ENCODE data around the gene LRCH3. TPM values are rescaled to one million over a fixed set of nuclear protein-coding genes. Genes with fewer than 3 reads are reported as not detected.

LRCH3 gene
- total RNA-seq, 1 experiment from 2014 or later: 56.4 TPM

DNA sequence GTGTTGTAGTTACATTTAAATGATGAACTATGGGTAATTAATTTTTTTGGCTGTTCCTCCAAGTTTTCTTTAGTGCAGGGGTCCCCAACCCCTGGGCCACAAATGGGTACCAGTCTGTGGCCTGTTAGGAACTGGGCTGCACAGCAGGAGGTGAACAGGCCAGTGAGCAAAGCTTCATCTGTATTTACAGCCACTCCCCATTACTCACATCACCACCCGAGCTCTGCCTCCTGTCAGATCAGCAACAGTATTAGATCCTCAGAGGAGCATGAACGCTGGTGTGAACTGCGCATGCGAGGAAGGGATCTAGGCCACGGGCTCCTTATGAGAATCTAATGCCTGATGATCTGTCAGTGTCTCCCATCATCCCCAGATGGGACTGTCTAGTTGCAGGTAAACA lies 83.0 kb downstream of the LRCH3 start:
- Histone ChIP-seq H2AK5ac (ENCODE audit: insufficient read length, low read length) (no peak overlapping the region), H3K4ac (ENCODE audit: low read depth, low read length) (no peak overlapping the region), H3T11ph (ENCODE audit: low read length) (no peak overlapping the region), H3K4me1 (ENCODE audit: insufficient read depth, low read length) (no peaks in the 10 kb centered on the region), H3K9me3 (ENCODE audit: control insufficient read depth, low read depth, low read length) (no peaks in the 10 kb centered on the region), H3K79me1 (ENCODE audit: insufficient read depth, low read depth, low read length, poor library complexity, severe bottlenecking) (no peaks in the 10 kb centered on the region), H3K79me2 (ENCODE audit: insufficient read depth, low read length) (no peaks in the 10 kb centered on the region), H3K27me3 (ENCODE audit: insufficient read depth, low read length) (no peaks in the 10 kb centered on the region; the same call in 1 of the 2 replicates), H2BK12ac (ENCODE audit: insufficient read length, low read depth, low read length) (no peak overlapping the region), H4K20me1 (ENCODE audit: control insufficient read depth, insufficient read depth, insufficient read length) (no peaks in the 10 kb centered on the region), H3K23me2 (ENCODE audit: insufficient read length, low read depth, low read length, poor library complexity, severe bottlenecking) (no peaks in the 10 kb centered on the region), H3K14ac (ENCODE audit: insufficient read depth, low read length) (no peak overlapping the region), H4K5ac (ENCODE audit: insufficient read length, low read depth, low read length) (no peak overlapping the region), H3K4me2 (ENCODE audit: insufficient read depth, insufficient read length, low read length) (no peak overlapping the region), H4K91ac (ENCODE audit: insufficient read length, low read depth, low read length) (no peak overlapping the region), H2BK120ac (ENCODE audit: low read depth, low read length, poor library complexity, severe bottlenecking) (no peak overlapping the region), H2BK20ac (ENCODE audit: low read depth, low read length, poor library complexity, severe bottlenecking) (no peak overlapping the region), H3K23ac (ENCODE audit: insufficient read length, low read depth, low read length) (no peak overlapping the region), H4K8ac (replicated peaks; ENCODE audit: insufficient read length, low read depth, low read length) (no peak overlapping the region), H2BK5ac (ENCODE audit: insufficient read length, low read length) (no peak overlapping the region), H3K9ac (ENCODE audit: extremely low read depth, insufficient read length, low read length) (no peak overlapping the region), H3K56ac (ENCODE audit: insufficient read length, low read depth, low read length) (no peak overlapping the region), H3K18ac (ENCODE audit: insufficient read length, low read depth, low read length) (no peak overlapping the region), H3K27ac (ENCODE audit: insufficient read length, low read depth, low read length) (no peak overlapping the region), H2BK15ac (ENCODE audit: low read depth, low read length) (no peak overlapping the region), H2AFZ (ENCODE audit: low read length) (no peak overlapping the region)
- Mint-ChIP-seq H3K27me3 (ENCODE audit: low read depth) (no peaks in the 10 kb centered on the region; the same call in 1 of the 2 replicates), H3K9me3 (peaks cover 14 to 16% of the 10 kb centered on the region in 2 experiments), H3K4me3 (no peak overlapping the region), H3K27ac (no peak overlapping the region), H3K36me3 (ENCODE audit: insufficient read depth in 1 of 3, low read depth in 3 of 3) (peaks cover 57 to 74% (median 57%) of the 10 kb centered on the region in 3 experiments), H3K4me1 (no peaks in the 10 kb centered on the region)
- TF ChIP-seq, protein P1, sequence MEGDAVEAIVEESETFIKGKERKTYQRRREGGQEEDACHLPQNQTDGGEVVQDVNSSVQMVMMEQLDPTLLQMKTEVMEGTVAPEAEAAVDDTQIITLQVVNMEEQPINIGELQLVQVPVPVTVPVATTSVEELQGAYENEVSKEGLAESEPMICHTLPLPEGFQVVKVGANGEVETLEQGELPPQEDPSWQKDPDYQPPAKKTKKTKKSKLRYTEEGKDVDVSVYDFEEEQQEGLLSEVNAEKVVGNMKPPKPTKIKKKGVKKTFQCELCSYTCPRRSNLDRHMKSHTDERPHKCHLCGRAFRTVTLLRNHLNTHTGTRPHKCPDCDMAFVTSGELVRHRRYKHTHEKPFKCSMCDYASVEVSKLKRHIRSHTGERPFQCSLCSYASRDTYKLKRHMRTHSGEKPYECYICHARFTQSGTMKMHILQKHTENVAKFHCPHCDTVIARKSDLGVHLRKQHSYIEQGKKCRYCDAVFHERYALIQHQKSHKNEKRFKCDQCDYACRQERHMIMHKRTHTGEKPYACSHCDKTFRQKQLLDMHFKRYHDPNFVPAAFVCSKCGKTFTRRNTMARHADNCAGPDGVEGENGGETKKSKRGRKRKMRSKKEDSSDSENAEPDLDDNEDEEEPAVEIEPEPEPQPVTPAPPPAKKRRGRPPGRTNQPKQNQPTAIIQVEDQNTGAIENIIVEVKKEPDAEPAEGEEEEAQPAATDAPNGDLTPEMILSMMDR (conservative IDR thresholded peaks at IDR 0.05): no peak
- DNase-seq: no peak
- WGBS (ENCODE audit: extremely low coverage, insufficient read length, low lambda C conversion rate): no CpG with 5 or more reads among the region's 5 CpGs
